Measurements from ENCODE around the gene DHX35. TPM values are rescaled to one million over a fixed set of nuclear protein-coding genes. Genes with fewer than 3 reads are reported as not detected.

The DHX35 gene
- total RNA-seq, 1 experiment from 2014 or later = 12.2 TPM

GRCh38 chr20:38999965-39000910, 38.1 kb downstream of the DHX35 start:
- H3K36me3 ChIP-seq (ENCODE audit: control insufficient read depth, insufficient read depth, low read length) = peaks cover 12% of the 10 kb centered on the region
- H3K9me3 ChIP-seq (ENCODE audit: control insufficient read depth, insufficient read depth, low read depth, low read length) = no peaks in the 10 kb centered on the region
- no peaks in the 10 kb centered on the region for H3K4me1 ChIP-seq (ENCODE audit: control insufficient read depth, insufficient read depth, low read length)
- ATAC-seq (no peak), DNase-seq (ENCODE audit: low read depth, low spot score) (no peak)
- ChIA-PET POLR2A (no interaction called here), CTCF (no interaction called here)
- in situ Hi-C loops (cut with HindIII; ENCODE audit: low pct_unique_long_range_greater_than_20kb, low sequenced_read_pairs) (no loop called here), intact Hi-C loops (cut with micrococcal nuclease; ENCODE audit: unreplicated experiment) (no loop called here)
- no peak overlapping the region for H3K27ac ChIP-seq (ENCODE audit: low read length)
- TF ChIP-seq REST (IDR thresholded peaks at IDR 0.05; ENCODE audit: insufficient read depth in 1 of 2, low read depth in 2 of 2, low read length in 1 of 2) (no peak), TCF7L2 (IDR thresholded peaks at IDR 0.05; ENCODE audit: low read depth, low read length) (no peak), SIN3A (IDR thresholded peaks at IDR 0.05; ENCODE audit: borderline replicate concordance, insufficient read depth, low read depth, low read length) (no peak), POLR2AphosphoS5 (IDR thresholded peaks at IDR 0.05; ENCODE audit: low read depth, low read length) (no peak), CTCF (IDR thresholded peaks at IDR 0.05) (no peak)
- no peaks in the 10 kb centered on the region for H3K27me3 ChIP-seq (ENCODE audit: control insufficient read depth, insufficient read depth, low read length)
- no TSS peak for BruUV-seq (replicated peaks)
- no peak overlapping the region for H3K4me3 ChIP-seq (ENCODE audit: low read depth in 2 of 2, low read length in 2 of 2)

GRCh38 chr20:39004508-39004907, 42.4 kb downstream of the DHX35 start:
- Histone ChIP-seq H3K4me3 (ENCODE audit: low read depth in 2 of 2, low read length in 2 of 2) (no peak overlapping the region), H3K27ac (ENCODE audit: low read length) (no peak overlapping the region), H3K36me3 (ENCODE audit: control insufficient read depth, insufficient read depth, low read length) (peaks cover 8% of the 10 kb centered on the region; the same call in 1 of the 2 replicates), H3K27me3 (ENCODE audit: control insufficient read depth, insufficient read depth, low read length) (no peaks in the 10 kb centered on the region), H3K4me1 (ENCODE audit: control insufficient read depth, insufficient read depth, low read length) (no peaks in the 10 kb centered on the region), H3K9me3 (ENCODE audit: control insufficient read depth, insufficient read depth, low read depth, low read length) (no peaks in the 10 kb centered on the region)
- in situ Hi-C loops (cut with HindIII; ENCODE audit: low pct_unique_long_range_greater_than_20kb, low sequenced_read_pairs) (no loop called here), intact Hi-C loops (cut with micrococcal nuclease; ENCODE audit: unreplicated experiment) (no loop called here)
- DNase-seq (ENCODE audit: low read depth, low spot score) (no peak), ATAC-seq (no peak)
- BruUV-seq (replicated peaks) = no TSS peak
- ChIA-PET POLR2A (no interaction called here), CTCF (no interaction called here)
- TF ChIP-seq POLR2AphosphoS5 (IDR thresholded peaks at IDR 0.05; ENCODE audit: low read depth, low read length) (no peak), REST (IDR thresholded peaks at IDR 0.05; ENCODE audit: insufficient read depth in 1 of 2, low read depth in 2 of 2, low read length in 1 of 2) (no peak), TCF7L2 (IDR thresholded peaks at IDR 0.05; ENCODE audit: low read depth, low read length) (no peak), SIN3A (IDR thresholded peaks at IDR 0.05; ENCODE audit: borderline replicate concordance, insufficient read depth, low read depth, low read length) (no peak)

Data from Panc1 (cell line).